Activated CD8-positive, alpha-beta memory T cell treated with anti-CD3 and anti-CD28 coated beads, Interleukin-2, amount 50 U/mL, for 4 hours (primary cell): ENCODE results near the gene MAML3.

Experiments
- DNase-seq: peaks from one replicate; pipeline ENCODE4 v3.0.0-alpha.2; 2020

MAML3 gene

GRCh38 chr4:139853309-139853708 is 300.7 kb downstream of the MAML3 start:
- DNase-seq = no peak

GRCh38 chr4:139852612-139853269 is 301.2 kb downstream of the MAML3 start:
- DNase-seq = no peak

GRCh38 chr4:139851639-139852038 is 302.3 kb downstream of the MAML3 start:
- DNase-seq = no peak

GRCh38 chr4:139851133-139851532 is 302.9 kb downstream of the MAML3 start:
- DNase-seq = no peak

- no peak for DNase-seq
Measured at GRCh38 chr4:139849219-139849618, 304.8 kb downstream of the MAML3 start.

- DNase-seq = no peak
Measured at GRCh38 chr4:139848028-139848427, 306.0 kb downstream of the MAML3 start.

- no peak for DNase-seq
Measured at GRCh38 chr4:139847602-139848001, 306.4 kb downstream of the MAML3 start.

- no peak for DNase-seq
Measured at GRCh38 chr4:139846766-139847165, 307.2 kb downstream of the MAML3 start.

- DNase-seq = no peak
Measured at GRCh38 chr4:139845453-139846093, 308.4 kb downstream of the MAML3 start.

- no peak for DNase-seq
Measured at GRCh38 chr4:139844459-139845036, 309.4 kb downstream of the MAML3 start.

- DNase-seq = no peak
Measured at GRCh38 chr4:139844057-139844456, 309.9 kb downstream of the MAML3 start.

- DNase-seq = no peak
Measured at GRCh38 chr4:139843641-139844040, 310.3 kb downstream of the MAML3 start.

GRCh38 chr4:139841464-139842195 is 312.4 kb downstream of the MAML3 start:
- DNase-seq = no peak

GRCh38 chr4:139840773-139841172 is 313.2 kb downstream of the MAML3 start:
- DNase-seq = no peak

GRCh38 chr4:139839403-139840031 is 314.5 kb downstream of the MAML3 start:
- DNase-seq = no peak

GRCh38 chr4:139838811-139839210 is 315.2 kb downstream of the MAML3 start:
- no peak for DNase-seq

GRCh38 chr4:139834981-139835391 is 319.0 kb downstream of the MAML3 start:
- no peak for DNase-seq

- no peak for DNase-seq
Measured at GRCh38 chr4:139834226-139834662, 319.7 kb downstream of the MAML3 start.

- no peak for DNase-seq
Measured at GRCh38 chr4:139833151-139833910, 320.7 kb downstream of the MAML3 start.

- DNase-seq = no peak
Measured at GRCh38 chr4:139828966-139829664, 324.9 kb downstream of the MAML3 start.

GRCh38 chr4:139826426-139826825 is 327.6 kb downstream of the MAML3 start:
- no peak for DNase-seq

- DNase-seq = no peak
Measured at GRCh38 chr4:139825523-139826014, 328.4 kb downstream of the MAML3 start.
